Keratinocyte (primary cell): Measurements from ENCODE around the gene GAGE10. TPM values are rescaled to one million over a fixed set of nuclear protein-coding genes. Genes with fewer than 3 reads are reported as not detected.

Experiments used
- DNase-seq: peaks from one replicate; pipeline ENCODE4 v3.0.0-alpha.2; 2011; ENCODE audit warnings: low read depth, missing footprints, low spot score
- FAIRE-seq: peaks from 2 replicates; lab custom pipeline; 2011; peaks lifted over from hg19 to GRCh38; lab: Jason Lieb, UNC
- H2AFZ ChIP-seq: 2 replicates; pipeline ENCODE4 v1.6.0; 2012; ENCODE audit warnings: low read length, control low read depth, inconsistent platforms; ENCODE audit not compliant: control insufficient read depth
- H3K27ac ChIP-seq: 2 replicates; pipeline ENCODE4 v1.5.1; 2011; ENCODE audit warnings: low read length; ENCODE audit not compliant: control insufficient read depth, insufficient read depth
- H3K27me3 ChIP-seq: 3 replicates; pipeline ENCODE4 v1.6.0; 2011; ENCODE audit warnings: low read length; ENCODE audit not compliant: control insufficient read depth, insufficient read depth; ENCODE audit errors: extremely low read depth
- H3K36me3 ChIP-seq, 2 experiments: 2 replicates in 1 of 2; 3 replicates in 1 of 2; pipeline ENCODE4 v1.5.1; 2011; ENCODE audit warnings: low read length in 2 of 2, mild to moderate bottlenecking in 1 of 2; ENCODE audit not compliant: control insufficient read depth in 2 of 2, insufficient read depth in 2 of 2; ENCODE audit errors: extremely low read depth in 1 of 2
- H3K4me1 ChIP-seq: 3 replicates; pipeline ENCODE4 v1.5.1; 2011; ENCODE audit warnings: low read length; ENCODE audit not compliant: control insufficient read depth, insufficient read depth; ENCODE audit errors: extremely low read depth
- H3K4me2 ChIP-seq: 3 replicates; pipeline ENCODE4 v1.6.0; 2011; ENCODE audit warnings: low read depth, low read length; ENCODE audit not compliant: control insufficient read depth, insufficient read depth; ENCODE audit errors: extremely low read depth
- H3K4me3 ChIP-seq, 3 experiments: fragments of 200-600 bp in 1 of 3; sonication (generic) in 1 of 3; 2 replicates in 2 of 3; 3 replicates in 1 of 3; pipeline ENCODE4 v1.5.1; 2011 to 2016; ENCODE audit warnings: low read length in 3 of 3, mild to moderate bottlenecking in 3 of 3, control low read depth in 2 of 3, inconsistent platforms in 1 of 3, low read depth in 1 of 3, mixed read lengths in 1 of 3, mixed run types in 1 of 3, moderate library complexity in 1 of 3; ENCODE audit not compliant: control insufficient read depth in 2 of 3, insufficient read depth in 2 of 3; ENCODE audit errors: extremely low read depth in 1 of 3
- H3K79me2 ChIP-seq: 2 replicates; pipeline ENCODE4 v1.6.0; 2012; ENCODE audit warnings: low read length; ENCODE audit not compliant: control insufficient read depth, insufficient read depth
- H3K9ac ChIP-seq: 3 replicates; pipeline ENCODE4 v1.6.0; 2011; ENCODE audit warnings: low read length; ENCODE audit not compliant: control insufficient read depth, insufficient read depth; ENCODE audit errors: extremely low read depth
- H3K9me1 ChIP-seq: 3 replicates; pipeline ENCODE4 v1.6.0; 2011; ENCODE audit warnings: low read length; ENCODE audit not compliant: control insufficient read depth, insufficient read depth; ENCODE audit errors: extremely low read depth
- H3K9me3 ChIP-seq: 2 replicates; pipeline ENCODE4 v1.5.1; 2012; ENCODE audit warnings: low read depth, low read length; ENCODE audit not compliant: control insufficient read depth
- H4K20me1 ChIP-seq: 3 replicates; pipeline ENCODE4 v1.6.0; 2011; ENCODE audit warnings: low read length; ENCODE audit not compliant: control insufficient read depth, insufficient read depth; ENCODE audit errors: extremely low read depth
- EZH2 ChIP-seq: IDR thresholded peaks from one replicate; pipeline ENCODE4 v1.6.1; 2012; ENCODE audit warnings: inconsistent platforms, mild to moderate bottlenecking, low read length, moderate library complexity
- dilution Hi-C: fragments of 300-500 bp; cut with MboI; formaldehyde crosslinking; loops from one replicate; pipeline ENCODE4 v1.7.0; 2020; ENCODE audit warnings: low sequenced_read_pairs; ENCODE audit not compliant: extremely low pct_ligation_motif_present
- polyA plus RNA-seq, 5 experiments: library from polyadenylated mRNA; depleted of rRNA in 3 of 5; stranded (reverse) in 3 of 5; stranded (forward) in 1 of 5; unstranded in 1 of 5; fragments of >200 nt; gene quantifications; 1 replicate in 1 of 5; 2 replicates in 3 of 5; 3 replicates in 1 of 5; pipeline versions ENCODE4 v1.2.1 to v1.2.3, GENCODE V29; 2011 to 2012; ENCODE audit warnings: missing spikeins in 2 of 5, low read depth in 1 of 5, low replicate concordance in 1 of 5
- TF ChIP-seq, protein P1 (sequence below), 3 experiments: IDR thresholded peaks in 1 of 3; conservative IDR thresholded peaks in 1 of 3; optimal IDR thresholded peaks in 1 of 3; 2 replicates in 2 of 3; 3 replicates in 1 of 3; pipeline versions ENCODE3 to v1.5.1; 2011; ENCODE audit warnings: low read length in 3 of 3, mild to moderate bottlenecking in 3 of 3, moderate library complexity in 2 of 3, control low read depth in 1 of 3, inconsistent platforms in 1 of 3; ENCODE audit not compliant: insufficient read depth in 2 of 3; ENCODE audit errors: extremely low read depth in 1 of 3

The GAGE10 gene
- polyA plus RNA-seq, 1 donor (not counting 4 experiments of a cell fraction or from before 2014, with no cell fraction given): not detected

DNA sequence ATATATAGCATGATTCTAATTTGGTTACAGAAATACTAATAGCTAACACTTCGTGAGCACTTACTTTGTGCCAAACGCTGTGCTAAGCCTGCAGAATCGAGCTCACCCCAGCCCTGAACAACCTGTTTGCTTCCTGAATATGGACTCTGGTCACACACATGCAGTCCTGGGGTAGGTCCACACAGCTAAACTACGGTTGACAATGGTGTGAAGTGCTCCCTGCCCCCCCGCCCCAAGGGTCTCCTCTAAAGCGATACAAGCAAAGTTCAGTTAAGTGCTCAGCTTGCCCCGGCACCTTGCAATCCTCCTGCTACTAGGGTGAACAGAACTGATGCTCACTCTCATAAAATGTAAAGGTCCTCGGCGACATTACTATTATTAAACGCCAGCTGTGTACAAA, 39.8 kb upstream of the GAGE10 start:
- H3K9me1 ChIP-seq: no peaks in the 10 kb centered on the region
- no peak overlapping the region for H3K27ac ChIP-seq
- TF ChIP-seq, protein P1, sequence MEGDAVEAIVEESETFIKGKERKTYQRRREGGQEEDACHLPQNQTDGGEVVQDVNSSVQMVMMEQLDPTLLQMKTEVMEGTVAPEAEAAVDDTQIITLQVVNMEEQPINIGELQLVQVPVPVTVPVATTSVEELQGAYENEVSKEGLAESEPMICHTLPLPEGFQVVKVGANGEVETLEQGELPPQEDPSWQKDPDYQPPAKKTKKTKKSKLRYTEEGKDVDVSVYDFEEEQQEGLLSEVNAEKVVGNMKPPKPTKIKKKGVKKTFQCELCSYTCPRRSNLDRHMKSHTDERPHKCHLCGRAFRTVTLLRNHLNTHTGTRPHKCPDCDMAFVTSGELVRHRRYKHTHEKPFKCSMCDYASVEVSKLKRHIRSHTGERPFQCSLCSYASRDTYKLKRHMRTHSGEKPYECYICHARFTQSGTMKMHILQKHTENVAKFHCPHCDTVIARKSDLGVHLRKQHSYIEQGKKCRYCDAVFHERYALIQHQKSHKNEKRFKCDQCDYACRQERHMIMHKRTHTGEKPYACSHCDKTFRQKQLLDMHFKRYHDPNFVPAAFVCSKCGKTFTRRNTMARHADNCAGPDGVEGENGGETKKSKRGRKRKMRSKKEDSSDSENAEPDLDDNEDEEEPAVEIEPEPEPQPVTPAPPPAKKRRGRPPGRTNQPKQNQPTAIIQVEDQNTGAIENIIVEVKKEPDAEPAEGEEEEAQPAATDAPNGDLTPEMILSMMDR (optimal IDR thresholded peaks at IDR 0.05 in 1 of 3, IDR thresholded peaks at IDR 0.05 in 1 of 3, conservative IDR thresholded peaks at IDR 0.05 in 1 of 3; ENCODE audit: extremely low read depth in 1 of 3, insufficient read depth in 2 of 3, low read length in 3 of 3): no peak
- no peak for TF ChIP-seq EZH2
- no peaks in the 10 kb centered on the region for H3K36me3 ChIP-seq
- no peak for DNase-seq
- dilution Hi-C loops: no loop called here
- no peak for FAIRE-seq
- no peaks in the 10 kb centered on the region for H3K9me3 ChIP-seq
- no peaks in the 10 kb centered on the region for H3K27me3 ChIP-seq
- no peak overlapping the region for H2AFZ ChIP-seq
- no peaks in the 10 kb centered on the region for H3K4me1 ChIP-seq
- H3K4me3 ChIP-seq: no peak overlapping the region
- no peaks in the 10 kb centered on the region for H4K20me1 ChIP-seq
- no peaks in the 10 kb centered on the region for H3K79me2 ChIP-seq
- H3K4me2 ChIP-seq: no peak overlapping the region
- H3K9ac ChIP-seq: no peak overlapping the region

DNA sequence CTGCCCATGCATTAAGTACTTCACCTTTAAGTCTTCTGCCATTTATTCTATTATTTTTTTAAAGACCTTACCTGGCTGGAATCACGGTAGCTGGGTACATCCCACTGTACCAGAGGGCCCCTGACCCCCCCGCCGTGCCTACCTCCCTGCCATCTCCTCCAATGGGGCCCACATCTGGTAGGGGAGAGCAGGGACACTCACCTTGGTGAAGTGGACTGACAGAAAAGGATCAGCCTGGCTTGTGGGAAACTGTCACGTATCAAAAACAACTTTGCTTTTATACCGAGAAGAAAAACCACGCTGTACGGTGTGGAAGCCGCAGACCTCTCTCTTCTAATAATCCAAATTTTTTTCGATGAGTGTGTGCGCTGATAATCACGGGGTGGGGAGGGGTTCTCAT, 39.0 kb upstream of the GAGE10 start, which contains the start of gene FOXP3:
TSS of gene FOXP3 (minus strand) at position 251 of the 400 bp plus-strand sequence. CDS start 6,205 bp downstream, outside the sequence.
- no peaks in the 10 kb centered on the region for H3K4me1 ChIP-seq
- H3K4me2 ChIP-seq: no peak within 1 kb of the TSS
- TF ChIP-seq, protein P1 (optimal IDR thresholded peaks at IDR 0.05 in 1 of 3, IDR thresholded peaks at IDR 0.05 in 1 of 3, conservative IDR thresholded peaks at IDR 0.05 in 1 of 3; ENCODE audit: extremely low read depth in 1 of 3, insufficient read depth in 2 of 3, low read length in 3 of 3): no peak
- TF ChIP-seq EZH2: no peak
- H3K9me1 ChIP-seq: no peaks in the 10 kb centered on the region
- FAIRE-seq: no peak
- no peaks in the 10 kb centered on the region for H3K27me3 ChIP-seq
- H3K27ac ChIP-seq: no peak within 1 kb of the TSS
- H3K36me3 ChIP-seq: no peaks in the 10 kb centered on the region
- H3K4me3 ChIP-seq: no peak within 1 kb of the TSS
- no peaks in the 10 kb centered on the region for H4K20me1 ChIP-seq
- H3K9ac ChIP-seq: no peak within 1 kb of the TSS
- H3K9me3 ChIP-seq: no peaks in the 10 kb centered on the region
- no peaks in the 10 kb centered on the region for H3K79me2 ChIP-seq
- no peak within 1 kb of the TSS for H2AFZ ChIP-seq
- dilution Hi-C loops: no loop called here
- no peak for DNase-seq
